Measurements from ENCODE around the gene PNPLA3.

The PNPLA3 gene

DNA sequence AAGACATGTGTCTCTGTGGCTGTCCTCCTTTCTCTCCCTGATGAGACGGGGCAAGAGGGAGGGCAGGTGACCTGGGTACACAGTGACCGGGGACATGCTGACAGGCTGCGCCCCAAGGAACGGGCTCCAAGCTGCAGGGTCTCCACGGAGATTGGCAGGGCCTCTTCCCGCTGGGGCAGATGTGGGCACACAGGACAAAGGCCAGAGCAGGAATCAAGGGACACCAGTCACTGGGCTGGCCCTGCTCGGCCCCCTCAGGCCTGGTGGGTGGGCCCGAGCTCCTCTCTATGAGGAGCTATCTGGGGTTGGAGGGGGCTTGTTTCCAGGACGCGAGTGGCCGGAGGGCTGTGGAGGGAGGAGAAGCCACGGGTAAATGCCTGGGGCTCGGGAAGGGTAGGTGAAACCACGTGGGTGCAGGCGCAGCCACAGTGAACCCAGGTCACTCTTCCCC is 43.0 kb upstream of the PNPLA3 start:
- no peak for DNase-seq (ENCODE audit: extremely low read depth, low read depth)
- no peak overlapping the region for H3K4me3 ChIP-seq (replicated peaks; ENCODE audit: low read depth, low read length)
- TF ChIP-seq, protein P1, sequence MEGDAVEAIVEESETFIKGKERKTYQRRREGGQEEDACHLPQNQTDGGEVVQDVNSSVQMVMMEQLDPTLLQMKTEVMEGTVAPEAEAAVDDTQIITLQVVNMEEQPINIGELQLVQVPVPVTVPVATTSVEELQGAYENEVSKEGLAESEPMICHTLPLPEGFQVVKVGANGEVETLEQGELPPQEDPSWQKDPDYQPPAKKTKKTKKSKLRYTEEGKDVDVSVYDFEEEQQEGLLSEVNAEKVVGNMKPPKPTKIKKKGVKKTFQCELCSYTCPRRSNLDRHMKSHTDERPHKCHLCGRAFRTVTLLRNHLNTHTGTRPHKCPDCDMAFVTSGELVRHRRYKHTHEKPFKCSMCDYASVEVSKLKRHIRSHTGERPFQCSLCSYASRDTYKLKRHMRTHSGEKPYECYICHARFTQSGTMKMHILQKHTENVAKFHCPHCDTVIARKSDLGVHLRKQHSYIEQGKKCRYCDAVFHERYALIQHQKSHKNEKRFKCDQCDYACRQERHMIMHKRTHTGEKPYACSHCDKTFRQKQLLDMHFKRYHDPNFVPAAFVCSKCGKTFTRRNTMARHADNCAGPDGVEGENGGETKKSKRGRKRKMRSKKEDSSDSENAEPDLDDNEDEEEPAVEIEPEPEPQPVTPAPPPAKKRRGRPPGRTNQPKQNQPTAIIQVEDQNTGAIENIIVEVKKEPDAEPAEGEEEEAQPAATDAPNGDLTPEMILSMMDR (IDR thresholded peaks at IDR 0.05; ENCODE audit: low read depth, low read length, missing control alignments) = no peak

DNA sequence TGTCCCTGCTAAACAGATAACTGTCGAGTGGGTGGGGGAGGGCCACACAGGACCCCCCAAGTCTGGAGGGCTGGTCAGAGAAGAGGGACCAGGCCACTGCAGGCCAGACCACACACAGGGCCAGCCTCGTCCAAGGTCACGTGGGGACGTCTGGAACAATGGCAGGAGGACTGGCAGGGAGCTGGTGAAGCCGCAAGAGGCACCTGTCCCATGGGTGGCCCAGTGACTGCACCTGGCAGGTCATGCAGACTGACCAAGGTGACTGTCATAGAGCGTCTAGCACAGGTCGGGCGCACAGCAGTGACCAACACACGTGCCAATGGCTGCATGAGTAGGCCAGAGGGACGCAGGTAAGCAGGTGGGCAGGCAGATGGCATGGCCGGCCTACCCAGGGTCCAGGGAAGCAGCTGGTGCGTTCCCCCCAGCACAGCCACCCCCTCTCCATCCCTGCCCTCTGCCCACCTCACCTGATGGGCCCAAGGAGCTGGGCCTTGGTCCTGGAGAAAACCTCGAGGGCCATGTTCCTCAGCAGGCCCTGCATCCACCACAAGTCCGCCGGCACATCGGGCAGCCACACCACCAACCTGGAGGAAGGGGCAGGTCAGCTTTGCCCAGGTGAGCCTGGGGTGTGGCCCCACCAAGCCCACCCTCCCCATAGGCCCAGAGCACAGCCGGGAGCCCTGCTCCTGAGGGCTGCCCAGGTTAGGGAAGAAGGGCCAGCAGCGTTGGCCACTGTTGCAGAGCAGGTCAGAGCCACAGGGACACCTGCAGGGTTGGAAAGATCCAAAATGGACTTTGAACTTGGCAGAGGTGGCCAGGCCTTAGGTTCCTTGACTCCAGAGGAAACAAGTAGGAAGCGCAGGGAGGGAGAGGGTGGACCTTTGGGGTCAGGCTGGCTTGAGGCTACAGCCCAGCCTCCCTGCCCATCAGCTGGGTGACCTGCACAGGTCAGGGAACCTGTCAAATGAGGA is 42.2 kb upstream of the PNPLA3 start:
- DNase-seq (ENCODE audit: extremely low read depth, low read depth) = no peak
- TF ChIP-seq, protein P1 (IDR thresholded peaks at IDR 0.05; ENCODE audit: low read depth, low read length, missing control alignments) = no peak
- H3K4me3 ChIP-seq (replicated peaks; ENCODE audit: low read depth, low read length) = no peak overlapping the region

DNA sequence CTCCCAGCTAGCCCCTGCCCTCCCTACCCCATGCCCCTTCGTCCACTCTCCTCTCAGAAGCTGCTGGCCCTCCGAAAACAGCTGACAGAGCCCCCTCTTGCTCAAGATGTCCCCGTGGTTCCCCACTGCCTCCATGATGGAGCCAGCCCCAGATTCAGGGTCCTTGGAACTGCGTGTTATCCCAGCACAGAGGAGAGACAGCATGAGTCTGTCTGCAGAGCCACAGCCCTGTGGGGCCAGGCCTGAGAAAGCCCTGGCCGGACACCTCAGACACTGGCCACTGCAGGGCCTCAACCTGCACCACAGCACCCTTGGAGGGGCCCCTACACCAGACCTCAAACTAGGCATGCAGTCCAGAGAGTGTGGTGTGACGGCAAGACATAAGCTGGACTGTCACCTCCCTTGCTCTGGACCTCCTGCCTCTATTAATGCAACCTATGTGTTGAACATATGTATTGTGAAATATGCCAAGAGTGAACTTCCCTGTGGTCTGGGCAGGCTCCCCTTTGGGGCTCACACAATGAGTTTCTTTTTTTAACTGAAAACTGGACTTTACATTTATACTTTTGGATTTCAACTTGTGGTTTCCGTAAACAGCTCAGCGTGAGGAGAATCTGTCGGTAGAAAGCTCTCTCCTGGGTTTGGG is 41.4 kb upstream of the PNPLA3 start:
- TF ChIP-seq, protein P1 (IDR thresholded peaks at IDR 0.05; ENCODE audit: low read depth, low read length, missing control alignments) = no peak
- DNase-seq (ENCODE audit: extremely low read depth, low read depth) = no peak
- H3K4me3 ChIP-seq (replicated peaks; ENCODE audit: low read depth, low read length) = no peak overlapping the region

DNA sequence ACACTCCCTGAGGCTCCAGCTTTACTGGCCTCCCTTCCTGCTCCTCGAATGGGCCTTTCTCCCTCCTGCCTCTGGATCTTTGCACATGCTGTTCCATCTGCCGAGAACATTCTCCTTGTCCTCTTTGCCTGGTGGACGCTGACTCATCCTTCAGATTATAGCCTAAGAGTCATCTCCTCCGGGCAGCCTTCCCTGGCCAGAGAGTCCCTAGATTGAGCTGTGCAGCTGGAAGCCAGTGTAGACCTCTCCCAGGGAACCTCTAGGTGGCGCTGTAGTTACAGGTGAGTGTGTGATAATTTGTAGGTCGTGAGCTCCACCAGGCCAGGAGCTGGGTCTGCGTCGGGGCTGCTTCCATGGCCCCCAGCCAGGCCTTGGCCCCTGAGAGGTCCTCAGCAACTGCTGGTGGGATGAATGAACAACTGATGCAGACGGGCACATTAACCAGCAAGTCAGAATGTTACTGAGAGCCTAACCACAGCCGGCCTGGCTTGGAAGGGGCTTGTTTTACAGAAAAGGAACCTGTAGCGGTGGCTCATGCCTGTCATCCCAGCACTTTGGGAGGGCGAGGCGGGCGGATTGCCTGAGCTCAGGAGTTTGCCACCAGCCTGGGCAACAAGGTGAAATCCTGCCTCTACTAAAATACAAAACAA is 40.5 kb upstream of the PNPLA3 start:
- DNase-seq (ENCODE audit: extremely low read depth, low read depth) = peak; percentile 51
- no peak overlapping the region for H3K4me3 ChIP-seq (replicated peaks; ENCODE audit: low read depth, low read length)
- TF ChIP-seq, protein P1 (IDR thresholded peaks at IDR 0.05; ENCODE audit: low read depth, low read length, missing control alignments) = peak; percentile 83

DNA sequence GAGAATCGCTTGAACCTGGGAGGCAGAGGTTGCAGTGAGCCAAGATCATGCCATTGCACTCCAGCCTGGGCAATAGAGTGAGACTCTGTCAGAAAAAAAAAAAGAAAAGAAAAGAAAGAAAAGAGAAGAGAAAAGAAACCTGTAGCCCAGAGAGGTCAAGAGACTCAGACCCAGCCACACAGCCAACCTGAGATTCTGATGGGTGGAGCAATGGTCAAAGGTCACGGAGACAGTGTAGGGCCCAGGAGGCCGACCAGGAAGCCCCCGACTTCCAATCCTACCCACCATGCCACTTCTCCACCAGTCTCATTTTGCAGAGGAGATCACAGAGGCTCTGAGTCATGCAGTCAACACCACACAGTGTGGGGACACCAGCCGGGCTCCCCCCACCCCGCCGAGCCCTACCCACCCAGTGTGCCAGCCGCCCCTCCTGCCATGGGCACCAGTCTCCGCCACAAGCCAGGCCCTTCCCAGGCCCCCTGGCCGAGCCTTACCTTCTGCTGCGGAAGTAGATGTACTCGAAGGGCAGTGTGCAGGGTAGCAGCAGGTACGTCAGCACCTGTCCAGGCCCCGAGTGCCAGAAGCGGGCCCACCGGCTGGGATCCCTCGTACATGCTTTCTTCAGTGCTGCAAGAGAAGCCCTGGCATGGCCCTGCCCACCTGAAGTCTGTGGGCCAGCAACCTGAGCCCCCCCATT is 39.7 kb upstream of the PNPLA3 start:
- no peak for DNase-seq (ENCODE audit: extremely low read depth, low read depth)
- TF ChIP-seq, protein P1 (IDR thresholded peaks at IDR 0.05; ENCODE audit: low read depth, low read length, missing control alignments) = no peak
- H3K4me3 ChIP-seq (replicated peaks; ENCODE audit: low read depth, low read length) = no peak overlapping the region

DNA sequence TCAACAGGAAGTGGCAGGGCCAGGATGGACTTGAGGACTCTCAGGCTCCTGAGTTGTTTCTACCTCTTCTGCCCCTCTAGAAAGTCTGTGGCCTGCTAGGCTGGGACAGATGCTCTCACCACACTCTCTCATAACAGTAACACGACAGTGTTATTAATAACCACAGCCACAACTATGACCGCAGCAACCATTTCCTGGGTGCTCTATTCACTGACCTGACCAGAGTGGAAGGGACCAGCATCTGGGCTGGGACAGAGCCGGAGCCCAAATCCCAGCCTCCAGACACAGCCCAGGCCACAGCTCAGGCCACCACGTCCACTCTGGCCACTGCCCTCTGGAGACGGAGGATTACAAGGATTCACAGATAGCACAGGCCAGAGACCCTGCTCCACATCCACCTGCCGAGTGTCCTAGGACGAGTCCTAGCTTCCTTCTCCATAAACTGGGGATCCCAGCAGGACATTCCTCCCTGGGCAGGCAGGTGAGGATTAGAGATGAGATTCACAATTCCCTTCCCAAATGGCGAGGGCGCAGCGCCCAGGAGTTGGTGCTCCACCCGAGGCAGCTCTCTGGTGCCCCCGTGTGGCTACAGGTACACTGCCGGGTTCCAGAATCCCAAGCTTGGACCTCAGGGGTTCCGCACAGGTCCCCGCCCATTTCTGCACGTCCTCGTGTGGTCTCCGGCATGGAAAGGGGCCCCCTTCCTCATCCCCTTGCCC is 38.8 kb upstream of the PNPLA3 start:
- no peak for DNase-seq (ENCODE audit: extremely low read depth, low read depth)

More for the DNA sequence above, 38.8 kb upstream of the PNPLA3 start:
- no peak overlapping the region for H3K4me3 ChIP-seq (replicated peaks; ENCODE audit: low read depth, low read length)
- TF ChIP-seq, protein P1 (IDR thresholded peaks at IDR 0.05; ENCODE audit: low read depth, low read length, missing control alignments) = peak; percentile 93

Measured in HFF-Myc (cell line).